Astrocyte of the cerebellum (primary cell): ENCODE data around the gene ATL2.
"Not testable (repeated sequence)": the region's sequence is repeated elsewhere in the genome, so short reads cannot be mapped to it uniquely, and the experiment has no call there.

ENCODE experiments used
- DNase-seq: peaks from one replicate; pipeline ENCODE4 v3.0.0-alpha.2; 2011; ENCODE audit warnings: low read depth
- H3K4me3 ChIP-seq: 2 replicates; pipeline ENCODE4 v1.5.1; 2011; ENCODE audit warnings: mild to moderate bottlenecking, low read depth, low read length, moderate library complexity
- in situ Hi-C: cut with HindIII; loops from 2 replicates; pipeline ENCODE4 v1.10.0; 2017; ENCODE audit warnings: low sequenced_read_pairs
- TF ChIP-seq, protein P1 (sequence below): IDR thresholded peaks from 2 replicates; pipeline ENCODE4 v1.5.1; 2012; ENCODE audit warnings: low read length, low read depth, moderate library complexity, mild to moderate bottlenecking; ENCODE audit errors: missing control alignments

ATL2 gene

DNA sequence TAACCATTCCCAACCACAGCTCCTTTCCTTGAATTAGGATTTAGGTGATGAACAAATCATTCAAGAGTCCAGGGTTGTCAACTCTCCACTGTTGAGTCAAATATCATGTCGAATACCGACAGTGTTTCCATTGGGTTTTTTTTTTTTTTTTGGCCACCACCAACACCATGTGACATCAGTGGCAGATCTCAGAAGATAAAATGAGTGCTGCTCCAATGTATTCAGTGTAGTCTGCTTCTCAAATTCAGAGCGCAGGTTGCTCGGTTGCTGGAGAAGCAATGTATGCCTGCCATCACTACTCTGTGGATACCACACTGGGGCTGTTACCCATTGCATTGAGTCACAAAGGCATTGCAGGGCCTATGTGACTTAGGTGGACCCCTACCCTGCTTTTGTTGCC lies 10.8 kb upstream of the ATL2 start:
- TF ChIP-seq, protein P1, sequence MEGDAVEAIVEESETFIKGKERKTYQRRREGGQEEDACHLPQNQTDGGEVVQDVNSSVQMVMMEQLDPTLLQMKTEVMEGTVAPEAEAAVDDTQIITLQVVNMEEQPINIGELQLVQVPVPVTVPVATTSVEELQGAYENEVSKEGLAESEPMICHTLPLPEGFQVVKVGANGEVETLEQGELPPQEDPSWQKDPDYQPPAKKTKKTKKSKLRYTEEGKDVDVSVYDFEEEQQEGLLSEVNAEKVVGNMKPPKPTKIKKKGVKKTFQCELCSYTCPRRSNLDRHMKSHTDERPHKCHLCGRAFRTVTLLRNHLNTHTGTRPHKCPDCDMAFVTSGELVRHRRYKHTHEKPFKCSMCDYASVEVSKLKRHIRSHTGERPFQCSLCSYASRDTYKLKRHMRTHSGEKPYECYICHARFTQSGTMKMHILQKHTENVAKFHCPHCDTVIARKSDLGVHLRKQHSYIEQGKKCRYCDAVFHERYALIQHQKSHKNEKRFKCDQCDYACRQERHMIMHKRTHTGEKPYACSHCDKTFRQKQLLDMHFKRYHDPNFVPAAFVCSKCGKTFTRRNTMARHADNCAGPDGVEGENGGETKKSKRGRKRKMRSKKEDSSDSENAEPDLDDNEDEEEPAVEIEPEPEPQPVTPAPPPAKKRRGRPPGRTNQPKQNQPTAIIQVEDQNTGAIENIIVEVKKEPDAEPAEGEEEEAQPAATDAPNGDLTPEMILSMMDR = no peak
- in situ Hi-C loops = no loop called here
- no peak overlapping the region for H3K4me3 ChIP-seq
- no peak for DNase-seq

DNA sequence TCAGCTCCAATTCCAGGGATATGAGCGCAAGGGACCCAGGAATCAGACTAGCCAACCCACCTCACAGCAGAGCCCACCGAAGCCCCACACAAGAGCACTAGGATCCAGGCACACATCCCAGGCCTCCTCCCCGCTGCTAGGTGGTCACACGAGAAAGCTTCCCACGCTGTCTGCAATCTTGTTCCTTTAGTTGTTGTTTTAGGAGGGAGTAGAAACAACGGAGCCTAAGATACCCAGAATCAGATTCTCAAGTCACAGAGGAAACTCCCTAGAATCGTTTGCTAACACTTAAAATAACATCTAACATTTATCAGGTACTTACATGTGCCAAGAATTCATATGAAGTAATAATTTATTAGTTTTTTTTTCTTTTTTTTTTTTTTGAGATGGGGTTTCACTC lies 9.7 kb upstream of the ATL2 start:
- no peak for DNase-seq
- TF ChIP-seq, protein P1 = no peak
- in situ Hi-C loops = no loop called here

DNA sequence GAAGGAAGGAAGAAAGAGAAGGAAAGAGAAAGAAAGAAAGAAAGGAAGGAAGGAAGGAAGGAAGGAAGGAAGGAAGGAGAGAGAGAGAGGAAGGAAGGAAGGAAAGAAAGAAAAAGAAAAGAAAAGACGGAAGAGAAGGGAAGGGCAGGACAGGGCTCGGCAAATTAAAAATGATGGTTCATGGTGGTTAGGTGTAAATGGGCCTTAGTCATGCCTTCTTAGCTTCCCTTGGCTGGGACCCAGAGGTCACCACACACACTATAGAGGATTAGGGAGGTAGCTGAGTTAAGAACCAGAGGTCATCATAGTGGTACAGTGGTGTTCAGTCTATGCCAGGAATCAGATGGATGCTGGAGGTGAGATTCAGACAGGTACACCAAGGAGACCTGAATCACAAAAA lies 9.3 kb upstream of the ATL2 start:
- in situ Hi-C loops = no loop called here
- no peak overlapping the region for H3K4me3 ChIP-seq
- no peak for DNase-seq
- TF ChIP-seq, protein P1 = no peak

More for the DNA sequence above, 9.7 kb upstream of the ATL2 start:
- H3K4me3 ChIP-seq = no peak overlapping the region

DNA sequence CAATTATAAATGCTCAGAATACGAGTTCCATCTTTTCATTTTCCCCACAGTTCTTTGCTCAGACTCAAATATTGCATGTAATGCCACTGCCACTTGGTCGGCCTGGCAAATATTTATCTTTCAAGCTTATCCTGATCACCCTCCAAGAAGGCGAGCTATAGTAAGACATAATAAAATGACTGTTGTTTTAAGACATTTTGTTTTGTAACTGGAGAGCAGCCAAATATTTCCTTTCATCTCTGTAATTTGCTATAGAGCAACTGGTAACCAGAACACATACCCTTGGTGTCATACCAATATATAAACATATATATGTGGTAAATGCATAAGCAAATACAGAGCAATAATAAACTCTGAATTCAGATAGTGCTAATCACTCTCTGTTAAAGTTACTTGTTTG lies 7.3 kb upstream of the ATL2 start:
- TF ChIP-seq, protein P1 = no peak
- in situ Hi-C loops = no loop called here
- no peak for DNase-seq
- no peak overlapping the region for H3K4me3 ChIP-seq

DNA sequence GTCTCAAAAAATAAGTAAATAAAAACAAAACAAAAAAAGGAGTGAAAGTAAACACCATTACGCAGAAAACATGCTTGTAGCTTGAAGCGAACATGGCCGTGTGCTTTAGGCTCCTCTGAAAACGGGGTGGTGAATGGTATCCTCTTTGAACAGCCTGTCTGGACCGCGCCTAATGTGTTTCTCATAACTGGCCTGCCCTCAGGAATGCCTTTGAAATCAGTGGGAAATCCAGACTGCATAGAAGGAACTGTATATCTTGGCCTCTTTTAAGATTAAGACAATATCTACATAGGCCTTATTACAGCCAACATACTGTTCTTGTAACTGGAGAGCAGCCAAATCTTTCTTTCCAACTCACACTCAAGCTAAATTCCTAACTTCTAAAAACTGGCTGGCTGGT lies 6.7 kb upstream of the ATL2 start:
- peak; percentile 87 for DNase-seq

DNA sequence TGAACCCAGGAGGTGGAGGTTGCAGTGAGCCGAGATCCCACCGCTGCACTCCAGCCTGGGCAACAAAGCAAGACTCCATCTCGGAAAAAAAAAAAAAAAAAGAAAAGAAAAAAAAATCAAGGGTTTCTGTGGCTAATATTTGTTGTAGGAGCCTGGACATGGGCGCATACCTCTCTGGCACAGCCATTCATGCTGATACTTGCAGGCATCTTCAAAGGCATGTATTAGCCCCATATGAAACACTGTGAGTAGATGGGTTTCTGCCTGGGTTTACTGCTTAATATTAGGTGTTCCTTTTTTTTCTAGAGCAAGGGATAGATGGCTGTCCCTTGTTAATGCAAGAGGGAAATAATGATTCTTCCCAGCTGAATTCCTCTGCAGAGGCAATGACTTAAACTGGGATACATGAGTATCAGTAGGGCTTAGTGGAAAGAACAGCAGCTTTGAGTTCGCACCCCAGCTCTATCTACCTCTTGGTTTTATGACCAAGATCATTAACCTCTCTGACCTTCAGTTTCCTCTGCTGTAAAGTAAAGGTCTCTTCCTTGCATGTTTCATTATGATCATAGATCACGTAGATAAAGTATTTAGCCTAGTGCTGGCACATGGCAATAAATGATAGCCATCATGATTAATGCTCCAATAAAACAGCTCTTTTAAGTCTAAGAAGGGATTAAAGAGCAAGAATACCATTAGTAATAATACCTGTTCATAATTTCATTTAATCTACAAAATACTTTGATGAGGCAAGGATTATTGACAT lies 4.5 kb upstream of the ATL2 start:
- DNase-seq = no peak
- TF ChIP-seq, protein P1 = no peak
- in situ Hi-C loops = no loop called here
- no peak overlapping the region for H3K4me3 ChIP-seq

More for the DNA sequence above, 6.7 kb upstream of the ATL2 start:
- H3K4me3 ChIP-seq, in situ Hi-C loops: not testable (repeated sequence)

DNA sequence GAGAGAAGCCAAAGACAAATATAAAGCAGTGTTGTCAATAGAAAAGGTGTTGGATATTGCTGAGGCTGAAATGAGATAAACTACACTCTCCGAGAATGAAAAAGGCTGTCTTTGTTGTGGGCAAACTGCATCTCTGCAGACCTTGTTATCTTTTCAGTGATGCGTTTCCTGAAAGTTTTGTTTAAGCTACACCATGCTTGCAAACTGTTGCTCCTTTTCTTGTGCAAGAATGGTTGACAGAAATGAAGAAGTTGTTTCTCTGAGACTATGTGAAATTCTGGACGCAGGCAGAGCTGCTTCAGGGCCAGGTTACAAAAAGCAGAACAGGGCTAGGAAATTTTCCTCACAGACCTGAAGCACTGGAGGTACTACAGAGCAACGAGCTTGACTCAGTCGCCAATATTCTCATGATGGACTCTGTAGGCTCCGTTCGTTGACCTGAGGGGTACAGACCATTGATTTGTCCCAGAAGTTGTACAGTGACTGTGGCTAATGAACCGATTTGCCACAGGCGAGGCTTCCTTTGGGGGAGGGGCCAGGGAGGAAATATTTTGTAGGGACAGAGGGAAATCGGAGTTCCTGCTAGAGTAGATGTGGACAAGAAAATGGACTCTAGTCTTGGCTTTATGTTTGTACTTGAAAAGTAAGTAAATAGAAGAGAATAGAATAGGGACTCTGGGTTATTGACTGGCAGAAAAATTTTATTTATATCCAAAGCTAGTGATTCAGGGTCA lies 3.5 kb upstream of the ATL2 start:
- no peak overlapping the region for H3K4me3 ChIP-seq
- in situ Hi-C loops = no loop called here
- no peak for DNase-seq
- TF ChIP-seq, protein P1 = no peak
